Right renal cortex interstitium (tissue), 3 donors: ENCODE data around the gene RPLP1. TPM values are rescaled to one million over a fixed set of nuclear protein-coding genes. Genes with fewer than 3 reads are reported as not detected.
A peak's percentile ranks its signal among the peaks of the same experiment; 100 is the strongest.
"Not testable (repeated sequence)": the region's sequence is repeated elsewhere in the genome, so short reads cannot be mapped to it uniquely, and the experiment has no call there.

Experiments used
- DNase-seq, 3 donors: peaks; one replicate each; pipeline ENCODE4 v3.0.0-alpha.2; 2013; ENCODE audit warnings: low read depth in 3 of 3, low spot score in 2 of 3
- polyA plus RNA-seq, 3 donors: library from polyadenylated mRNA; unstranded; fragments of 120-200 nt; gene quantifications; one replicate each; pipeline ENCODE4 v1.2.1, GENCODE V29; 2013; ENCODE audit not compliant: insufficient read length in 3 of 3

Gene RPLP1
- polyA plus RNA-seq, 3 donors: 1,166 to 1,432 (median 1,332) TPM

GRCh38 chr15:69436951-69437350 lies 15.7 kb upstream of the RPLP1 start:
- DNase-seq: no peak

- DNase-seq: no peak
These were observed 13.0 kb upstream of the RPLP1 start for GRCh38 chr15:69439623-69440022.

GRCh38 chr15:69443032-69443611 lies 9.5 kb upstream of the RPLP1 start:
- no peak for DNase-seq

DNA sequence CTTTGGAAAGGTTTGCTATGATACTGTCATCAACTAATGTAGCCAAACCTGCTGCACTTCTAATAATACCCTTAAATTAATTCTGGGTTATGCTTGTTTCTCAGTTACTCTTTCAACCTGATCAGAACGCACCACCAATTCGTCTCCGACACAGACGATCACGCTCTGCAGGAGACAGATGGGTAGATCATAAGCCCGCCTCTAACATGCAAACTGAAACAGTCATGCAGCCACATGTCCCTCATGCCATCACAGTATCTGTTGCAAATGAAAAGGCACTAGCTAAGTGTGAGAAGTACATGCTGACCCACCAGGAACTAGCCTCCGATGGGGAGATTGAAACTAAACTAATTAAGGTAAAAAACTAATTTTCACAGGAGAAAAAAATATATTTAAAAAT lies 7.9 kb upstream of the RPLP1 start:
- no peak for DNase-seq

GRCh38 chr15:69446953-69447352 lies 5.7 kb upstream of the RPLP1 start:
- no peak for DNase-seq

GRCh38 chr15:69450221-69450620 lies 2.4 kb upstream of the RPLP1 start:
- DNase-seq: not testable (repeated sequence)

DNA sequence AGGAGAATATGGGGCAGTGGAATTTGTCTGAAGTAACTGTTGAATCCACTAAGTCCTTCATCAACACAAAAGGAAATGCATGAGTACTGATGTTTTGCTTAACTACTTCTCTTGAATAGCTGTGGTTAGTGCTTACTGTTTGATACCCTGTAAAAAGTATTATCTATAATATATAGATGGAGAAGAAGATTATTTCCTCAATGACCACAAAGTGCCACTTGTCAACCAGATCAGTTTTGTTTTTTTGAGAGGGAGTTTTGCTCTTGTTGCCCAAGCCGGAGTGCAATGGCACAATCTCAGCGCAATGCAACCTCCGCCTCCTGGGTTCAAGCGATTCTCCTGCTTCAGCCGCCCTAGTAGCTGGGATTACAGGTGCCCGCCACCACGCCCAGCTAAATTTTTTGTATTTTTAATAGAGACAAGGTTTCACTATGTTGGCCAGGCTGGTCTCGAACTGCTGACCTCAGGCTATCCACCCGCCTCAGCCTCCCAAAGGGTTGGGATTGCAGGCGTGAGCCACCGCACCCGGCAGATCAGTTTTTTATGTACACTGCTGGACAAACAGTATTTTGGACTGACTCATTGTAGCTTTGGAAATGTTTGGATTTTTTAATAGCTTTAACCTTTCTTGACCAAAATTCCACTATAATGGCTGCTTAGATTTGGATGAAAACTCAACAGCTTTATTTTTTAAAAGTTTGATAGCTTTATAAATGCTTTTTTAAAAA lies 1.5 kb upstream of the RPLP1 start:
- no peak for DNase-seq

DNA sequence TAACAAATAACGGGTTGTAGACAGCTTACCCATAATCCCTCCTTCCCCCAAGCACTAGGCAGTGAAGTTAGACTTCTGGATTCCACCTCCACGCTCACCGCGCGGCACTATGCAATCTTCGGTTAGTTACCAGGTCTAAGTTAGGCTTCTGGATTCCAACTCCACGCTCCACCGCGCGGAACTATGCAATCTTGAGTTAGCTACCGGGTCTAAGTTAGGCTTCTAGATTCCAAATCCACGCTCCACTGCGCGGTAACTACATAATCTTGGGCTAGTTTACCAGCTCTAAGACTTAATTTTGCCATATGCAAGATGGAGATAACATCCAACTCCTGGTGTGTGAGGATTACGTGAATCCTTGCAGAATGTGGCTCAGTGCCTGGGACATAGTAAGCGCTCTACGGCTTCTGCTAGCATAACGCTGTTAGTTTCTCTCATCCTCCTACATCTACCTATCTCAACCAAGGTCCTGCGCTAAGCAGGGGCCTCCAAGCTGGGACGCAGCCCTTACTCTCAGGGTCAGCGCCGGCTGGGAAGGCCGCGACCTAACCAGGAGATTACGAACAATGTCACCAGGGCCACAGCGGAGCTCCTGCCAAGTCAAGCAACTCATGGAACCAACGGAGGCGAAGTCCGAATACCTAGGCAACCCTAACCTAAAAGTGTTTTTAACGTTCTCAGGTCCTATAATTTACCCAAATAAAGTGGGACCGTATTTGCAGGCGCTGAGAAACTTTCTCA lies 497 bp upstream of the RPLP1 start:
- DNase-seq: no peak

DNA sequence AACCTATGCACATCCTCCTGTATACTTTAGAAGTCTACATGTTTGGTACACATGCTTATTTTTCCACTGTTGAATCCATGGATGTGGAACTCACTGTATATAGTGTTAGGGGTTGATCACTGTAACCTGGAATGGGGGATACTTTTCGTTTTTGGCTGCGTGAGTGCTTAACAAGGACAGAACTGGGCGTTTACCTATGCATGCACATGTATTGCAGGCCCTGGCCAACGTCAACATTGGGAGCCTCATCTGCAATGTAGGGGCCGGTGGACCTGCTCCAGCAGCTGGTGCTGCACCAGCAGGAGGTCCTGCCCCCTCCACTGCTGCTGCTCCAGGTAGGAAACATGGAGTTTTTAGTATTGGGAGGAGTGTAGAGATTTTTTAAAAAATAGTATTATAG lies 2.3 kb downstream of the RPLP1 start:
- no peak for DNase-seq

DNA sequence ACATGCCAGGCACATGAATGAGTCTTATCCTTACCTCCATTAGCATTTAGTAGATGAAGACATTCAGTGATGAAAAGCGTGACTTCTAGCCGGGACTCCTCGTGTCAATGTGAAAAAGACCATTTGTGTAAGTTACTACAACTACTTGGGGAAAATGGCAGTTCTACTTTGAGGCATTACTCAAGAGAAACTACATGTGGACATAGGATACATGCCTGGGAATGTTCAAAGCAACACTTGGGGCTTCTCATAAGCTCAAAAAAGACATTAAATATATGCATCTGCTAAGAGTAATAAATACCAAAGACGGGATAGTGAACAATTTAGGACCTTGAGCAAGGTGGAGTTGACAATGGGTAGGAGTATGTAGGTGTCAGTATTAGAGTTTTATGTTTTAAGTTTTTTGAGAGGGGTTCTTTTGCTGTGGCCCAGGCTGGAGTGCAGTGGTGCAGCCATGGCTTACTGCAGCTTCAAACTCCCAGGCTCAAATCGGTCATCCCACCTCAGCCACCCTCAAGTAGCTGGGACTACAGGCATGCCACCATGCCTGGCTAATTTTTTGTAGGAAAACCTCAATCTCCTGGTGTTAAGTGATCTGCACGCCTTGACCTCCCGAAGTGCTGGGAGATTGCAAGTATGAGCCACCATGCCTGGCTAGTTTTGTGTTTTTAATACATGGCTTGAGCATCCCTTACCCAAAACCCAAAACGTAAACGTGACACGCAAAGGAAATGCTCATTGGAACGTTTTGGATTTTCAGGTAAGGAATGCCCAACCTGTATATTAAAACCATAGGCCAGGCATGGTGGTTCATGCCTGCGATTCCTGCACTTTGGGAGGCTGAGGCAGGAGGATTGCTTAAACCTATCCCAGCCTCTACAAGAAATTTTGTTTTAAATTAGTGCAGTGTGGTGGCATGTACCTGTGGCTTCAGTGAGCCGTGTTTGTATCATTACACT lies 3.9 kb downstream of the RPLP1 start:
- DNase-seq: no peak

- no peak for DNase-seq
These were observed 5.0 kb downstream of the RPLP1 start for GRCh38 chr15:69457304-69458280.

- DNase-seq: no peak
These were observed 6.4 kb downstream of the RPLP1 start for GRCh38 chr15:69459066-69459465.

- DNase-seq: no peak
These were observed 7.9 kb downstream of the RPLP1 start for GRCh38 chr15:69460481-69460880.

GRCh38 chr15:69462030-69462492 lies 9.4 kb downstream of the RPLP1 start:
- DNase-seq: no peak

DNA sequence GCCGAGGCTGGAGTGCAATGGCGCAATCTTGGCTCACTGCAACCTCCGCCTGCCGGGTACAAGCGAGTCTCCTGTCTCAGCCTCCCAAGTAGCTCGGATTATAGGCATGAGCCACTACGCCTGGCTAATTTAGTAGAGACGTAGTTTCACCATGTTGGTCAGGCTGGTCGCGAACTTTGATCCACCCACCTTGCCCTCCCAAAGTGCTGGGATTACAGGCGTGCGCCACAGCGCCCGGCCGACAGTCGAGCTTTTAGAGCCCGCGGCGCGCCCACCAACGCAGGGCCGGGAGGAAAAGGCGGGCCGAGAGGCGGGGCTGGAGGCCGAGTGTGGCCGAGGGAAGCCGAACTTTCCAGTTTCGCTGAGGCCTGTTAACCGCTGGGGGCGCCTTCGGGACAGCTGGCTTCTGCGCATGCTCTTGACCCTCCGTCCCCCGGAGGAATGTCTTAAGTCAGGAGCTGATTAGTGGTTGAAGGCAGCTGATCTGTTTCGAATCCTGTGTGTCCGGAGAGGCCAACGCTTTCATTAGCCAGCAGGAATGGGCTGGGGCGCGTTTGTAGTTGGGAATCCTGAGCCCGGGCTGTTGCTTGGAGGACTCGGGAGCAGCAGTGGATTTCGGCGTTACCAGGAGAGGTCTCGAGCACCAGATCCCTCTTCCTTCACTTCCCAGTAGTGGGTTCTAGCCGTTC lies 10.0 kb downstream of the RPLP1 start:
- DNase-seq: peak; percentile 95 to 96 (median 95)

GRCh38 chr15:69463182-69463756 lies 10.7 kb downstream of the RPLP1 start:
- no peak for DNase-seq

GRCh38 chr15:69465253-69465652 lies 12.6 kb downstream of the RPLP1 start:
- no peak for DNase-seq

GRCh38 chr15:69466733-69467132 lies 14.1 kb downstream of the RPLP1 start:
- DNase-seq: no peak

DNA sequence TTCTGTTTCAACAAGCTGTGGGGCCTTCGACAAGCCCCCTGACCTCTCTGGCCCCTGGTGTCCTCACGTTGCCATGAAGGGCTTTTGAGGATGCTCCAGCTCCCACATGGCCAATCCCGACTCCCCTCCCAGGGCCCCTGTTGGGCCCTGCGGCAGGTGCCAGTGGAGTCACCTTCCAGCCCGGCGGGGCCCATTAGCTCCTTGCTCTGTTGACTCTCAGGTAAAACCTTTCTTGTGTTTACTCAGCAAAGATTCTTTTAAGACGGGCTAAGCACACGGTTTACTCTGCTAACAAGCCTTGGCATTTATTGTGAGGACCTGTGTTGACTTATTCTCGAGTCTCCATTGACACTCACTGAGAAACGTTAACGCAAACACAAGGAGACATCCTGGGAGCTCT lies 15.0 kb downstream of the RPLP1 start:
- DNase-seq: no peak
